Stimulated activated CD8-positive, alpha-beta memory T cell treated with anti-CD3 and anti-CD28 coated beads, Interleukin-4, amount 100 ng/mL, for 4 hours (primary cell): ENCODE results near the gene GRM7.

Experiments
- DNase-seq, 2 donors: peaks; one replicate each; pipeline ENCODE4 v3.0.0-alpha.2; 2020; ENCODE audit warnings: low read depth in 2 of 2, low spot score in 1 of 2

GRM7 gene

DNA sequence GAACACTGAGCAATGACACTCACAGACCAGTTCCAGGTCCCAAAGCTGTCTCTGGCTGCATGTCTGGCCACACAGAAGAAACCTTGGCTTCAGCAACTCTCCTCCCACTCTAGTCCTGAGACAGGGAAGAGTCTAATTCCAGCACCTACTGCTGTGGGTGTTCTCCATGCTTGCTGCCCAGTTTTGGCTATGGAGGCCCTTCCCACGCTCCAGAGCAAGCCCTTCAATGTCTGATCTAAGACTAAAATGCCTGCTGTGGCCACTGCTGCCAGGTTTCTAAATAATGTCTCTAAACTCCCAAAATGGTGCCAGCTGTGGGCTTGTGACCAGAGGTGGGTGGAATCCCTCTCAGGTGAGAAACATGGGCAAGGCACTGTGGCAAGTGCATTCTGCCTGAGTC is 531.3 kb downstream of the GRM7 start:
- no peak for DNase-seq

- DNase-seq, result no peak
Measured at GRCh38 chr3:7393944-7394605, 533.2 kb downstream of the GRM7 start.

DNA sequence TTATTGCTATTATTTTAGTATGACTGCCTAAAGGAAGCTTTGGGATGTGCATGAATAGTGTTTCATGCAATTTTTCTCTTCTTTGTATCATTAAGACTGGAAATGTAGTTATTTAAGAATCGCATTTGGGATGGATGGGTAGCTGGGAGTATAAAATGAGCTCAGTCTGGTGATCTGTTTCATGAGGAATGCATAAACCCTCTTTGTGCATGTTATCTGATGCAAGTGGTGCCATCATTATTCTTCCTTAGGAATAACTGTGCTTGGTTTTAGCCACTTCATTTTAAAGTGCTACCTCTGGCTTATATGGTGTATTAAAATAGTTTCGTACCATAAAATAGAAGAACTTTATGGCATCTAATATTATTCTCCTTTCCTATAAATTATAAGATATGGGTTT is 535.6 kb downstream of the GRM7 start:
- DNase-seq, result no peak

- DNase-seq, result no peak
Measured at GRCh38 chr3:7397097-7397496, 536.2 kb downstream of the GRM7 start.

DNA sequence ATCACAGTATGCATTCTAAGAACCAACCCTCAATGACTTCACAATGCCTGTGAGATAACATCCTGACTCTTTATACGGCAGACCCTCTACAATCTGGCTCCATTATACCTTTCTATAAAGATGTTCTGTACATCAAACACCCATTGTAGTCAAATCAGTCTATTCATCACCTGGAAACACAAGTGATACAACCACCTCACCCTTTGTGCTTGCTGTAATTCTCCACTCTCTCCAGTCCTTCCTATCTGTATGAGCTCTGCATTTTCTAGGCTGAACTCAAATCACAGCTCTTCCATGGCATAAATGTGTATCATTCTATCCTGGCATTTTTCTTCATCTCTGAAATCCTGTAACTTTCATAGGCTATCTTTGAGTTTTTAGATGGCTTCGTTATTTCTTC is 539.4 kb downstream of the GRM7 start:
- DNase-seq, result no peak

DNA sequence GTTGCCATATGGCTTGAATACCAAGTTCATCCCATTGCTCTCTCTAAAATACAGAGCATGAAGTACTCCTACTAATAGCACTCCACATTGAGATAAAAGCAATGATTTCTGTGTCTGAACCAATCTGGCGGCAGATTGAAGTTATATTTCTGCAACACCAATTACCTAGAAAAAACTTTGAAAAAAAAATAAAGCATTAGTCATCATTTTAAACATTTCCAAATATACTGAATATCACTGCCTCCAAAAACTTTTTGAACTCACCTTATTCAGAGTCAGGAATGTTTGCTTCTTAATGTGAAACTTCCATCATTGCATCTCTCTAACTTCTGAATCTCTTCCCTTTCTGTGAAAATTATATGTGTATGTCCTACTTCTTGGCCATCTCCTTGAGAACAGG is 540.5 kb downstream of the GRM7 start:
- DNase-seq, result no peak

GRCh38 chr3:7407107-7407506 is 546.2 kb downstream of the GRM7 start:
- DNase-seq, result no peak

GRCh38 chr3:7410782-7411181 is 549.9 kb downstream of the GRM7 start:
- no peak for DNase-seq

GRCh38 chr3:7421065-7421464 is 560.1 kb downstream of the GRM7 start:
- DNase-seq, result no peak

GRCh38 chr3:7423036-7423435 is 562.1 kb downstream of the GRM7 start:
- no peak for DNase-seq

DNA sequence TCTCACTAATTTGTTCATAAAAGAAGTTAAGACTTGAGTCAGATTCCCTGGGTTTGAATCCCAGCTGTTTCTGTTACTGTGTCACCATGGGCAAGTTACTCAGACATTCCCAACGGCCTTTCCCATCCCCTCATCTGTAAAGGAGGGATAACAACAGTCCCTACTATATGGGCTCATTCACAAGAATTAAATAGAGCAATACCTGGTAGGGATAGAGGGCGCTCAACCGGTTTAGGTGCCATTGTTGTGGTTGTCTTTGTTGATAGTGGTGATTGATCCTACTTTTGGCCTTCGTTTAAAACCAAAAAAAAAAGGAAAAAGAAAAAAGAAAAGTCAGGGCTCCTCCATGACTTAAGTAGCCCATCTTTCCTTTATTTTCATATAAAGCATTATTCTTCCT is 563.1 kb downstream of the GRM7 start:
- DNase-seq, result no peak

DNA sequence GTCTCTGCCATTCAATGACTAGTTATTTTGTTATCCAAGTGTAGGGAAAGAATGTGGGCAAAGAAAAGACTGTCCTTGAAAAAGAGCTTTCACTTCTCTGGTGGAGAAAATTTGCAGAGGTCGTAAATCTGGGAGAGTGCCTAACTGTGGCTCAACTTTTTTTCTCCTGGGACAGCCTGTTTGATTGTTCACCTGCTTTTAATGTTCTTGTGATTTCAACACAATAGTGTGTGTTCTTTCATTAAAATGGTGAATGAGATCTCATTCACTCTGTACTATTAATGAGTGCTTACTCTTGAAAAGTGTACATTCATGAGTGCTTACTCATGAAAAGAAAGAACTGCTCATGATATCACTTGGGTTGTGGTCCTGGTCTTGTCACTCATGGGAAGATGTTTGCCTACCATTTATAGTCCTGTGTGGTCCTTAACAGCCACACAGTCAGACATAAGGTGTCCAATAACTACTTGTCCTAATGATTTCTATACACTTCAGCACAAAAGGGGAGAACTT is 567.3 kb downstream of the GRM7 start:
- no peak for DNase-seq

DNA sequence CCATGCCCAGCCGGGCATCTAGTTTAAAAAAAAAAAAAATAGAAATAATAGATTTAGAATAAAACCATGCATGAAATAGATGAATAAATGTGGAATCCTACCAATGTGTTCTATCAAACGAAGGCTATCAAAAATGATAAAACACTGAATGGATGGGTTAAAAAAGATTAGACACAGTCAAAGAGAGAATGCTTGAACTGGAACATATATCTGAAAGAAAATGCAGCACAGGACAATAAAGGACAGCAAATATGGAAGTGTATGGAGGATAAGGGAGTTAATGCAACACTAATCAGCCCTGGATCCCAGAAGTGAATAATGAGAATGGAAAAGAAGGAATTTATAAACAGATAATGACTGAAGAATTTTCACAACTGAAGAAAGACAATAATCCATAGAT is 571.7 kb downstream of the GRM7 start:
- DNase-seq, result no peak

GRCh38 chr3:7433073-7433472 is 572.2 kb downstream of the GRM7 start:
- no peak for DNase-seq

DNA sequence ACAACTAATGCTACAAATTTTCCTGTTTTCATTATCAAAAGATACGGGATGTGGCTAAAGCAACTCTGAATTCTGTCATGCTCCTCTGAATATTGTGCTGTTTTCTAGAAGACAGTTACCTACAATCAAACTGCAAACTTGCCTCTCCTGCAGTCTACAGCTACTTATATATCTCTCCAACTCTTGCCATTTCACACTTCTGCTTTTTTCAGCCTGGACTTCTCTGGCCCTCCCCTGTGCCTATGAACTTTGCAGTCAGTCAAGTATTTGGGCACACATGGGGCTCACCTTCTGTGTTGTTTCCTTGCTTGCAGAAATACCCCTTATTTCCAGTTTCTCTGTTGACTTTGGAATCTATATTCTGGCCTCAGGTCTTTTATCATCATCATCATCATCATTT is 575.6 kb downstream of the GRM7 start:
- no peak for DNase-seq

GRCh38 chr3:7437231-7437630 is 576.3 kb downstream of the GRM7 start:
- no peak for DNase-seq

DNA sequence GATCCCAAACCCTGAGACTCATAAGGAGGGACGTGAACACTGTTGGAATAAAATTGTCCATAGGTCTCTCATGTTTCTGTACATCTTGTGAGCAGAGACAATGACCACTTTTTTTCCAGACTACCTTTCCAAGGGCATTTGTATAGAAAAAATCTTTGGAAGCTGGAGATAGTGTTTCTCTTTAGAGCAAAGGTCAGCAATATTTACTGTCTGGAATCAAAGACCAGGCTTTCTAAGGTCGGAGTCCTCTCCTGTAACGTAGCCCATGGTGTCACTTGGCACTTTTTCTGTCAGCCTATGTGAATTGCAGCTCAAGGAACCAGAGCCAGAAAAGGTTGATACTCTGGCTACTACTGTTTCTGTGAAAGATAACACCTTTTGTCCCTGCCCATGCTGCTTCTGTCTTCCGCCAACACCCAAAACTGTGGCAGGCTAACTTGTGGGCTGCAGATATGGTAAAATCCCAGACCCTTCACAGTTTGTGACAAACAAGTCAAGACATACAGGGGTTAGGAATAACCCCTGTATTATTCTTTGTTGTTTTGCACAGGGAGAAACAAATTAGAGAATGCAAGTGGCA is 578.3 kb downstream of the GRM7 start:
- no peak for DNase-seq

- no peak for DNase-seq
Measured at GRCh38 chr3:7444886-7445285, 584.0 kb downstream of the GRM7 start.

DNA sequence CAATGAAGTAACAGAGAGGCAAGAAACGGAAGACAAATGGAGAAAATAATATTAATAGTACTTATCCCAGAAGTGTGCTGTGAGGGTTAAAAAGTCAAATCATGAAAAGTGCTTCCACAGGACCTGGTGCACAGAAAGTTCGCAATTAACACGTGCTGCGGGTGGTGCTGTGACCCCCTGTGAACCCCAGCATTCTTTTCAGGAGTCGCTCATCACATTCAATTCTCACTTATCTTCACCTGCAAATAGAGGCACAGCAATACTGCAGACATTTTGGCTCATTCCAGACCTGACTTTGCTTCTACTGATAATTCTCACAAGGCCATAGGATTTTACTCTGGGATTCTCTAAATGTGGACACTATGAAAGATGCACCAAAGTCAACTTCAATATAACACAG is 584.4 kb downstream of the GRM7 start:
- no peak for DNase-seq

DNA sequence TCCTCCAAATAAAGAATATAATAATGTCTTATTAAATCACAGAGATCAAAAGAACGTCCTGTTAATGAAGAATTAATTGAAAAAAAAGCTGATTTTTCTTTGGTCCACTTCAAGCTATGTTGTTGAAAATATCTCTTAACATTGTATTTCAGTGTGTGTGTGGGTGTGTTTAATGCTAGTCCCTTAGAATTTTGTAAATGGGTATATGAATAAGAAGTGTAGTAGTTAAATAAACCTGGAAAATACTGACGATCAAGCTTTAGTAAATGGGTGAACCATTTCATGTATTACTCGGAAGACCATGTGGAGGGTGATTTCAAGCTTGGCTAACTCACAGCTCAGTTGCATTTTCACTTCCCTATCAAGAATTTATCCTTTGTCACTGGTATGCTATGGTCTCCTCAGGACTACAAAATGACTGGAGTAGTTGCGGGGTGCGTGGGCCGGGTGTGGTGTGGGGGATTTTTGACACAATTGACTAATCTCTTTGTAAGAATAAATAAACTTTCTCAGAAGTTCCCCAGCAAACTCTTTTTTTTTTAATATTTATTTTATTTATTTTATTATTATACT is 586.4 kb downstream of the GRM7 start:
- no peak for DNase-seq

- no peak for DNase-seq
Measured at GRCh38 chr3:7456386-7456785, 595.5 kb downstream of the GRM7 start.

DNA sequence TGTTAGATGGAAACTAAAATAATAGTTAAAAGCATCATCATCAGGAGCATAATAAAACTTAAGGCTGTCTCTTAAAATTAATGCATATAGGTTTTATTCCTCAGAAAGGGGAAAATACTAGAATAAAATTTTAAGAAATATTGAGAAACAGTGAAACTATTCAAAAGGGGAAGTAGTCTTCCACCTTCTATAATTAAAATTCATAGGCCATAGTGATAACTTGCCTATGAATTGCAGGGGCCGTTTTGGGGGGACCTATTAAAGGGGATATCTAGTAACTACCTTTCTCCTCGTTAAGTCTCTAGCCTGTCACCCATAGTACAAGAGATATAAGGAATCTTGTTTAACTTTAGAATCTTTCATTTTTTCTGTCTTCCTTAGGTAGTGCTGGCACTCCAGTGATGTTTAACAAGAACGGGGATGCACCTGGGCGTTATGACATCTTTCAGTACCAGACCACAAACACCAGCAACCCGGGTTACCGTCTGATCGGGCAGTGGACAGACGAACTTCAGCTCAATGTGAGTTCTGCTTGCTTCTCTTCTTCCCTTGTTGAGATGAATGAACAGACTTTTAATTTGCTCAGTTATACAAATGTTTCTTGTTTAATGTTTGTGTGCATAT is 600.4 kb downstream of the GRM7 start:
- DNase-seq, result no peak
